ENCODE measurements around the gene CHRNA4.

DNA sequence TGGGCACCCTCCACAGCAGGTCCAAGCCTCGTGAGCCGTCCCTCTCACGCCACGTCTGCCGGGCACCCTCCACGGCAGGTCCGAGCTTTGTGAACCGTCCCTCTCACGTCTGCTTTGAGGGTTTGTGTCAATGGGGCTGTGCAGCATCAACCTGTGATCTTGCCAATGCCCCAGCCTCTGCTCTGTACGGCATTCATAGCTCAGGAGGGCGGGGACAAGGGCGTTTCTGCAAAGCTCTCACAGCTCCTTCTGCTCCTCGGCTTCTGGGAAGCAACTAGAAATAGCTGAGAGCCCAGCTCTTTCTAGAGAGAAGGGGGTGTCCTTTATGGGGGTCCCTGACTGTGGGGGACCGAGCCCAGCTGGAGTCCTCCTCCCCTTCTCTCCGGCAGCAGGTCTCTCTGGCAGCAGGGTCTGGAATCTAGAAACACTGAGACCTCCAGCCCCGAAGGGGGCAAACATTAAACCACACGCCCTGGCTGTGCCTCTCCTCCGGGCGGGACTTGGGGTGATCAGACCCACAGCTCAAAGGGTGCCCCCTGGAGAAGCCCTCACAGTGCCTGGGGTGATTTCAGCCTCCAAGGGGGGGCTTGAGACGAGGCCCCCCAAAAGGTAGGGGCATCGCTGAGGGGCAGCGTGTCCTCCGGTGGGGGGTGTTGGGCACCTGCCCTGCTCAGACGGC lies 41.2 kb upstream of the CHRNA4 start:
- TF ChIP-seq, protein P1, sequence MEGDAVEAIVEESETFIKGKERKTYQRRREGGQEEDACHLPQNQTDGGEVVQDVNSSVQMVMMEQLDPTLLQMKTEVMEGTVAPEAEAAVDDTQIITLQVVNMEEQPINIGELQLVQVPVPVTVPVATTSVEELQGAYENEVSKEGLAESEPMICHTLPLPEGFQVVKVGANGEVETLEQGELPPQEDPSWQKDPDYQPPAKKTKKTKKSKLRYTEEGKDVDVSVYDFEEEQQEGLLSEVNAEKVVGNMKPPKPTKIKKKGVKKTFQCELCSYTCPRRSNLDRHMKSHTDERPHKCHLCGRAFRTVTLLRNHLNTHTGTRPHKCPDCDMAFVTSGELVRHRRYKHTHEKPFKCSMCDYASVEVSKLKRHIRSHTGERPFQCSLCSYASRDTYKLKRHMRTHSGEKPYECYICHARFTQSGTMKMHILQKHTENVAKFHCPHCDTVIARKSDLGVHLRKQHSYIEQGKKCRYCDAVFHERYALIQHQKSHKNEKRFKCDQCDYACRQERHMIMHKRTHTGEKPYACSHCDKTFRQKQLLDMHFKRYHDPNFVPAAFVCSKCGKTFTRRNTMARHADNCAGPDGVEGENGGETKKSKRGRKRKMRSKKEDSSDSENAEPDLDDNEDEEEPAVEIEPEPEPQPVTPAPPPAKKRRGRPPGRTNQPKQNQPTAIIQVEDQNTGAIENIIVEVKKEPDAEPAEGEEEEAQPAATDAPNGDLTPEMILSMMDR (conservative IDR thresholded peaks at IDR 0.05; ENCODE audit: low read depth, low read length) = no peak
- no peak for TF ChIP-seq POLR2A (IDR thresholded peaks at IDR 0.05; ENCODE audit: low read depth, low read length)
- TF ChIP-seq MAZ (IDR thresholded peaks at IDR 0.05; ENCODE audit: borderline replicate concordance, low read depth, low read length) = no peak
- TF ChIP-seq CEBPB (IDR thresholded peaks at IDR 0.05; ENCODE audit: low read depth, low read length) = no peak
- no peak for TF ChIP-seq BHLHE40 (IDR thresholded peaks at IDR 0.05; ENCODE audit: low read depth, low read length)
- TF ChIP-seq RFX5 (IDR thresholded peaks at IDR 0.05; ENCODE audit: low read depth, low read length) = no peak
- no peak for TF ChIP-seq USF2 (IDR thresholded peaks at IDR 0.05; ENCODE audit: low read depth, low read length)
- no peak for TF ChIP-seq MXI1 (IDR thresholded peaks at IDR 0.05; ENCODE audit: borderline replicate concordance, low read depth, low read length)
- TF ChIP-seq FOS (IDR thresholded peaks at IDR 0.05; ENCODE audit: low read depth, low read length) = no peak
- TF ChIP-seq RAD21 (IDR thresholded peaks at IDR 0.05; ENCODE audit: low read length) = no peak
- TF ChIP-seq MAFK (IDR thresholded peaks at IDR 0.05; ENCODE audit: low read depth, low read length) = no peak
